Sigmoid colon (tissue), 7 donors: ENCODE data around the gene HBS1L. TPM values are rescaled to one million over a fixed set of nuclear protein-coding genes. Genes with fewer than 3 reads are reported as not detected.

ENCODE experiments used
- DNase-seq: peaks from one replicate; pipeline ENCODE4 v3.0.0-alpha.2; 2019
- H3K27ac ChIP-seq, 4 donors: fragments of 200-600 bp; sonication (generic); one replicate each; pipeline ENCODE4 v1.5.1; 2016 to 2019; ENCODE audit warnings: mild to moderate bottlenecking in 1 of 4
- H3K27me3 ChIP-seq, 3 donors: fragments of 200-600 bp; sonication (generic); one replicate each; pipeline ENCODE4 v1.5.1; 2019; ENCODE audit warnings: mild to moderate bottlenecking in 1 of 3
- H3K36me3 ChIP-seq, 4 donors: fragments of 200-600 bp; sonication (generic); one replicate each; pipeline ENCODE4 v1.5.1; 2016 to 2019
- H3K4me1 ChIP-seq, 4 donors: fragments of 200-600 bp; sonication (generic); one replicate each; pipeline ENCODE4 v1.5.1; 2017 to 2019
- H3K4me3 ChIP-seq, 4 donors: fragments of 200-600 bp; sonication (generic); one replicate each; pipeline ENCODE4 v1.5.1; 2017 to 2019; ENCODE audit warnings: mild to moderate bottlenecking in 2 of 4, moderate library complexity in 1 of 4
- H3K9me3 ChIP-seq, 4 donors: fragments of 200-600 bp in 3 of 4; sonication (generic) in 3 of 4; one replicate each; pipeline versions ENCODE4 v1.5.1 to v1.6.1; 2013 to 2019
- EP300 ChIP-seq, 4 donors: sonication (generic); formaldehyde crosslinking; IDR thresholded peaks; one replicate each; pipeline ENCODE4 v1.6.1; 2017; ENCODE audit warnings: antibody characterized with exemption in 4 of 4
- POLR2A ChIP-seq, 2 donors: fragments of 450-650 bp; IDR thresholded peaks; one replicate each; pipeline ENCODE4 v1.6.1; 2016; ENCODE audit warnings: antibody characterized with exemption in 2 of 2, mild to moderate bottlenecking in 2 of 2, moderate library complexity in 2 of 2
- POLR2AphosphoS5 ChIP-seq, 4 donors: sonication (generic); formaldehyde crosslinking; IDR thresholded peaks; one replicate each; pipeline ENCODE4 v1.6.1; 2017; ENCODE audit warnings: antibody characterized with exemption in 4 of 4
- WGBS, 2 donors: extraction: QIAGEN DNeasy Blood & Tissue Kit; methylation state at CpG; one replicate each; pipeline ENCODE4 v1.1.7; 2013; 5-methylcytosine and 5-hydroxymethylcytosine counted together
- intact Hi-C: fragments of 100-400 bp; cut with DNase I; formaldehyde crosslinking; loops from one replicate; pipeline ENCODE4 v1.15.1; 2023
- polyA plus RNA-seq, 3 donors: library from polyadenylated mRNA; stranded (reverse); fragments of 200-250 nt; gene quantifications; one replicate each; pipeline ENCODE4 v1.2.3, GENCODE V29; 2013
- total RNA-seq, 4 donors: library from RNA; depleted of rRNA; stranded (reverse); fragments of >200 nt; gene quantifications; one replicate each; pipeline ENCODE4 v1.1.0, GENCODE V29; 2016
- TF ChIP-seq, protein P1 (sequence below), 4 experiments: fragments of 450-650 bp in 3 of 4; fragments of 200-600 bp in 1 of 4; IDR thresholded peaks; one replicate each; pipeline ENCODE4 v1.5.1; 2016 to 2019; ENCODE audit warnings: antibody characterized with exemption in 4 of 4, mild to moderate bottlenecking in 3 of 4, moderate library complexity in 2 of 4
- donor health status: healthy with polysubstance abuse.
- donor health status: Bipolar disorder and iron deficiency.
- donor health status: healthy.

The HBS1L gene
- total and polyA plus RNA-seq, 7 donors: 14.4 to 61.9 (median 37.1) TPM

DNA sequence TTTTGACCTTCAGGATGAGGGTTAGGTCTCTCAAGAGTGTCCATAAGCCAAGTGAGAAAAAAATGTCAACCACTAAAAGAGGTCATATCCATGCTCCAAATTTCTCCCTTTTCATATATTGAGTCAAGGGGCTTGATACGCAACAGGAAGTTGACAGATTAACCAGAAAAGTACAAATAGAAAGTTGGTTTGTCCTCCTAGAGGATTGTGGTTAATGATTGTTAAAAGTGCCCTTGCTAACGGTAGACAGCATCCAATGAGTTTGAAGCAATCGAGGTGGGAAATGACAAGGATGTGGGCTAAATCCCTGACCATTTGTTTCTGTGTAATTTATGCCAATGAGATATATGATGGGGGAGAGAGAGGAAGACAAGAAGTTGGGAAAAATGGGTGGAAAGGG is 18.1 kb upstream of the HBS1L start:
- 35 to 66% methylated on average over 3 of the region's 3 CpGs for WGBS, 2 donors
- no peak for DNase-seq
- intact Hi-C loops: no loop called here

DNA sequence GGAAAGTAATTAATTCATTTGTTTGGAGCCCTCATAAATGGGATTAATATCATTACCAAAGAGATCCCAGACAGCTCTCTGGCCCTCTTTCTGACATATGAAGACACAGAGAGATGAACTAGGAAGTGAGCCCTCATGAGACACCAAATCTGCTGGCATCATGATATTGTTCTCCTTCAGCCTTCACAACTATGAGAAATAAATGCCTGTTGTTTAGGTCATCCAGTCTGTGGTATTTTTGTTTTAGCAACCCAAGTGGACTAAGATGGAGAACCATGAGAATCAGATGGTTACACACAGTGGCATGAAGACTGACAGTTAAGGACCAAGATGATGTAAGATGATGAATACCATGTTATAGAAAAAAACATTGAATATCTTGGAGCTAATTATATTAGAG is 16.9 kb upstream of the HBS1L start:
- no peak overlapping the region for H3K4me3 ChIP-seq
- H3K9me3 ChIP-seq: no peaks in the 10 kb centered on the region
- no peaks in the 10 kb centered on the region for H3K36me3 ChIP-seq
- intact Hi-C loops: no loop called here
- TF ChIP-seq, protein P1, sequence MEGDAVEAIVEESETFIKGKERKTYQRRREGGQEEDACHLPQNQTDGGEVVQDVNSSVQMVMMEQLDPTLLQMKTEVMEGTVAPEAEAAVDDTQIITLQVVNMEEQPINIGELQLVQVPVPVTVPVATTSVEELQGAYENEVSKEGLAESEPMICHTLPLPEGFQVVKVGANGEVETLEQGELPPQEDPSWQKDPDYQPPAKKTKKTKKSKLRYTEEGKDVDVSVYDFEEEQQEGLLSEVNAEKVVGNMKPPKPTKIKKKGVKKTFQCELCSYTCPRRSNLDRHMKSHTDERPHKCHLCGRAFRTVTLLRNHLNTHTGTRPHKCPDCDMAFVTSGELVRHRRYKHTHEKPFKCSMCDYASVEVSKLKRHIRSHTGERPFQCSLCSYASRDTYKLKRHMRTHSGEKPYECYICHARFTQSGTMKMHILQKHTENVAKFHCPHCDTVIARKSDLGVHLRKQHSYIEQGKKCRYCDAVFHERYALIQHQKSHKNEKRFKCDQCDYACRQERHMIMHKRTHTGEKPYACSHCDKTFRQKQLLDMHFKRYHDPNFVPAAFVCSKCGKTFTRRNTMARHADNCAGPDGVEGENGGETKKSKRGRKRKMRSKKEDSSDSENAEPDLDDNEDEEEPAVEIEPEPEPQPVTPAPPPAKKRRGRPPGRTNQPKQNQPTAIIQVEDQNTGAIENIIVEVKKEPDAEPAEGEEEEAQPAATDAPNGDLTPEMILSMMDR (IDR thresholded peaks at IDR 0.05): no peak
- TF ChIP-seq POLR2AphosphoS5 (IDR thresholded peaks at IDR 0.05): no peak
- TF ChIP-seq EP300 (IDR thresholded peaks at IDR 0.05): no peak
- no peak for TF ChIP-seq POLR2A (IDR thresholded peaks at IDR 0.05)
- H3K27me3 ChIP-seq: no peaks in the 10 kb centered on the region
- no peak for DNase-seq
- H3K27ac ChIP-seq: no peak overlapping the region
- no peaks in the 10 kb centered on the region for H3K4me1 ChIP-seq

More for the DNA sequence above, 18.1 kb upstream of the HBS1L start:
- no peaks in the 10 kb centered on the region for H3K36me3 ChIP-seq
- H3K27ac ChIP-seq: no peak overlapping the region
- H3K27me3 ChIP-seq: no peaks in the 10 kb centered on the region
- TF ChIP-seq POLR2AphosphoS5 (IDR thresholded peaks at IDR 0.05) (no peak), POLR2A (IDR thresholded peaks at IDR 0.05) (no peak), EP300 (IDR thresholded peaks at IDR 0.05) (no peak)
- TF ChIP-seq, protein P1 (IDR thresholded peaks at IDR 0.05): no peak
- no peak overlapping the region for H3K4me3 ChIP-seq
- no peaks in the 10 kb centered on the region for H3K4me1 ChIP-seq
- no peaks in the 10 kb centered on the region for H3K9me3 ChIP-seq

- no peak overlapping the region for H3K4me3 ChIP-seq
- no peaks in the 10 kb centered on the region for H3K9me3 ChIP-seq
- DNase-seq: no peak
- intact Hi-C loops: no loop called here
- H3K27ac ChIP-seq: no peak overlapping the region
- no peaks in the 10 kb centered on the region for H3K27me3 ChIP-seq
- H3K36me3 ChIP-seq: no peaks in the 10 kb centered on the region
- TF ChIP-seq EP300 (IDR thresholded peaks at IDR 0.05) (no peak), POLR2A (IDR thresholded peaks at IDR 0.05) (no peak), POLR2AphosphoS5 (IDR thresholded peaks at IDR 0.05) (no peak)
- TF ChIP-seq, protein P1 (IDR thresholded peaks at IDR 0.05): no peak
- H3K4me1 ChIP-seq: no peaks in the 10 kb centered on the region
- WGBS, 2 donors: 87 to 91% methylated on average over 2 of the region's 2 CpGs
Measured at GRCh38 chr6:135067911-135068310, 13.3 kb upstream of the HBS1L start.

DNA sequence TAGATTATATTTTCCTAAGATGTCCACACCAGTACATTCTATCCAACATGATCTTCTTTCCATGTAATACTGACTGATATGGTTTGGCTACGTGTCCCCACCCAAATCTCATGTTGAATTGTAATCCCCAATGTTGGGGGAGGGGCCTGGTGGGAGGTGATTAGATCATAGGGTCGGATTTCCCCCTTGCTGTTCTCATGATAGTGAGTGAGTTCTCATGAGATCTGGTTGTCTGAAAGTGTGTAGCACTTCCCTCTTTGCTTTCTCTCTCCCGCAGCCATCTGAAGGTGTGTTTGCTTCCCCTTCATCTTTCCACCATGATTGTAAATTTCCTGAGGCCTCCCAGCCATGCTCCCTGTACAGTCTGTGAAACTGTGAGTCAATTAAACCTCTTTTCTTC is 12.2 kb upstream of the HBS1L start:
- H3K36me3 ChIP-seq: no peaks in the 10 kb centered on the region
- no peak for DNase-seq
- H3K9me3 ChIP-seq: no peaks in the 10 kb centered on the region
- H3K27ac ChIP-seq: no peak overlapping the region
- no peaks in the 10 kb centered on the region for H3K4me1 ChIP-seq
- WGBS, 2 donors: 67 to 74% methylated on average over 3 of the region's 3 CpGs
- TF ChIP-seq EP300 (IDR thresholded peaks at IDR 0.05): no peak
- no peaks in the 10 kb centered on the region for H3K27me3 ChIP-seq
- no peak overlapping the region for H3K4me3 ChIP-seq
- intact Hi-C loops: no loop called here

GRCh38 chr6:135066397-135066796 is 11.8 kb upstream of the HBS1L start:
- H3K27me3 ChIP-seq: no peaks in the 10 kb centered on the region
- intact Hi-C loops: no loop called here
- no peak for DNase-seq
- H3K4me3 ChIP-seq: no peak overlapping the region
- WGBS, 2 donors: 87 to 88% methylated on average over 2 of the region's 2 CpGs
- no peak overlapping the region for H3K27ac ChIP-seq
- no peak for TF ChIP-seq POLR2AphosphoS5 (IDR thresholded peaks at IDR 0.05)
- TF ChIP-seq, protein P1 (IDR thresholded peaks at IDR 0.05): no peak
- no peak for TF ChIP-seq EP300 (IDR thresholded peaks at IDR 0.05)
- no peak for TF ChIP-seq POLR2A (IDR thresholded peaks at IDR 0.05)
- H3K36me3 ChIP-seq: no peaks in the 10 kb centered on the region
- H3K9me3 ChIP-seq: no peaks in the 10 kb centered on the region
- no peaks in the 10 kb centered on the region for H3K4me1 ChIP-seq
